NCI-H2081 treated with DMSO at 0.1 percent for 48 hours (cell line): ENCODE results near the gene HLX.

Source experiments
- DNase-seq: peaks from one replicate; lab custom pipeline; 2025; lab: John Stamatoyannopoulos, UW

The HLX gene, protein sequence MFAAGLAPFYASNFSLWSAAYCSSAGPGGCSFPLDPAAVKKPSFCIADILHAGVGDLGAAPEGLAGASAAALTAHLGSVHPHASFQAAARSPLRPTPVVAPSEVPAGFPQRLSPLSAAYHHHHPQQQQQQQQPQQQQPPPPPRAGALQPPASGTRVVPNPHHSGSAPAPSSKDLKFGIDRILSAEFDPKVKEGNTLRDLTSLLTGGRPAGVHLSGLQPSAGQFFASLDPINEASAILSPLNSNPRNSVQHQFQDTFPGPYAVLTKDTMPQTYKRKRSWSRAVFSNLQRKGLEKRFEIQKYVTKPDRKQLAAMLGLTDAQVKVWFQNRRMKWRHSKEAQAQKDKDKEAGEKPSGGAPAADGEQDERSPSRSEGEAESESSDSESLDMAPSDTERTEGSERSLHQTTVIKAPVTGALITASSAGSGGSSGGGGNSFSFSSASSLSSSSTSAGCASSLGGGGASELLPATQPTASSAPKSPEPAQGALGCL

DNA sequence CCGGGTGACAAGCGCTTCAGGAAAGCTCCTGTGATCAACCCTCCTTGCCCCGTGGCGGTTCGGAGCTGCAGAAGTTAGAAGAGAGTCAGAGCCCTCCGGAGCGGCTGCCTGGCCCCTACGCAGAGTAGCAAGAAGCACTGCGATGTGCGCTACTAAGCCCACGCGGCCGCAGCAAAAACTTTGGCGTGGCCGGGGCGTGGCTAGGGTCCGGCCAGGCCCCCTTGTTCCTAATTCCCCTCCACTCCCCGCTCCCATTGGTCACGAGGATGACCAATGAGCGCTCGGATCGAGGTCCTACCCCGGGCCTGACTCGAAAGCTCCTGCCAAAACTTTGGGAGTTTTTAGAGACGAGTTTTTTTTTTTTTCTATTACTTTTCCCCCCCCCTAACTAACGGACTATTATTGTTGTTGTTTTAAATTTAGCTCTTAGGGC, at the start of gene HLX:
TSS of gene HLX (plus strand) at position 368 of the 433 bp plus-strand sequence. CDS start 415 bp downstream, outside the sequence.
- DNase-seq: no peak

DNA sequence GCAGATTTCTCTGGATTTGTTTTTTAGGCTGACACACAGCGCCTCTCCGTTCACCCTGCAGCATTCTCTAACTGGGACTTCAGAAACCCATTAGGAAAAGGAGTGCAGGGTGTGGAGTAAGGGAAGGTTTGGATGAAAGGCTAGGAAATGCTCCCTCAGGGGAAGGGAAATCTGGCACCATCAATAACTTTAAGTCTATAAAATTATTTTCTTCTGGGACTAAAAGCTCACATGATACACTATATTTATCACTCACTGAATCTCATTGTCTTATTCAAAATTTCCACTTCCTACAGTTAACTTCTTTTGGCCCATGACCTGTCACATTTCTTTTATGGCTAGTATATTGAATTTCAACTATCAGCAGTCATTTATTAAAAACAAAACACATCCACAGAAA, 45.8 kb upstream of the HLX start:
- no peak for DNase-seq

DNA sequence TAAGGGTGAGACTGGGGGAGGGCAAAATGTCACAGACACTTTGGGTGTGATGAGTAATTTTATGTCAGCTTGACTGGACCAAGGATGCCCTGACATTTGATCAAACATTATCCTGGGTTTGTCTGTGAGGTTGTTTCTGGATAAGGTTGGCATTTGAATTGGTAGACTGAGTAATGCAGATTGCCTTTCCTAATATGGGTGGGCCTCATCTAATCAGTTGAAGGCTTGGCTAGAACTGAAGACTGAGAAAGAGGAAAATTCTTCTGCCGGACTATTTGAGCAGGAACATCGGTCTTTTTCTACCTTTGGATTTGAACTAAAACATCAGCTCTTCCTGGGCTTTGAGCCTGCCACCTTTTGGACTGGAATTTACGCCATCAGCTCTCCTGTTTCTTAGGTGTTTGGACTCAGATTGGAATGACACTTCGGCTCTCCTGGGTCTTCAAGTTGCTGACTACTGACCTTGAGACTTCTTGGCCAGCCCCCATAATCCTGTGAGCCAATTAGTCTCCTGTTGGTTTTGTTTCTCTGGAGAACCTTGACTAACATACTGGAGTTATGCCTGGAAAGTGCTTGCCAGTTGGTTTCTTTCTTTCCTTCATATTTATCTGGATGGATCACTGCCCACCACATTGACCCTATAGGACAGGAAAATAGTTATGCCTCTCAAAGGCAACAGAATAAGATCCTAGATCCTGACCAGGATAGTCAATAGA, 44.9 kb upstream of the HLX start:
- DNase-seq: no peak

DNA sequence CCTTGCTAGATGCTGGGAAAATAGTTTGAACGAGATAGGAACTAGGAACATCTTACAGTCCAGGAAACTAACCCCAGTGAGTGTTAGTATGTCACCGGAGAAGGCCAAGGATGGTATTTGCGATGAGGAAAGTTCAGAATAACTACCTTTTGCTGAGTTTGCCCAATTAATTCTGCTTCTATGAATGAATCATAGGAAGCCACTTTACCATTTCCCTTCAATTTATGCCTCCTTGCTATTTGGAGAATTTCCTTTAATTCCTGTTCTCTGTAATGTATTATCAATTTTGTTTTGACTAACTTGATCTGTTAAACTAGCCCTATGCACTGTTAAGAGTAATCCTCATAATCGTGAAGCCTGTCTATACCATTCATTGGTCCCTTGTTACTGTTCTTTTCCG, 40.7 kb upstream of the HLX start:
- no peak for DNase-seq

DNA sequence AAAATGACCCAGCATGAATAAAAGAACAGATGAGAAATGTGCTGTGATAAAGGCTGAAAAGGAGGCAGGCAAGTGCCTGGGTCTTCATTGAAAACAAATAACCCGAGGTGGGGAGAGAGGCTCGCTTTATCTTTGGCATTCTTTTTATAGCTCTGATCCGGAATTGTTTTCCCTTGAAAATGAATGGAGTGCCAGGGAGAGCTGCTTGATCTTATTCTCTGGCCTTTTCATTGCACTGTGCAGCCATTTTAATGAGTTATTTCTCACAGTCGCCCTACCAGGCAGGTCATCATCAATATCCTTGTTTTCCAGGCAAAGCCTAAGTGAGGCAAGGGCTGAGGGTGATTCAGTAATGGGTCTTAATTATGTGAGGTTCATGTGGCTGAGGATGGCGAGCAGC, 39.8 kb upstream of the HLX start:
- DNase-seq: no peak

DNA sequence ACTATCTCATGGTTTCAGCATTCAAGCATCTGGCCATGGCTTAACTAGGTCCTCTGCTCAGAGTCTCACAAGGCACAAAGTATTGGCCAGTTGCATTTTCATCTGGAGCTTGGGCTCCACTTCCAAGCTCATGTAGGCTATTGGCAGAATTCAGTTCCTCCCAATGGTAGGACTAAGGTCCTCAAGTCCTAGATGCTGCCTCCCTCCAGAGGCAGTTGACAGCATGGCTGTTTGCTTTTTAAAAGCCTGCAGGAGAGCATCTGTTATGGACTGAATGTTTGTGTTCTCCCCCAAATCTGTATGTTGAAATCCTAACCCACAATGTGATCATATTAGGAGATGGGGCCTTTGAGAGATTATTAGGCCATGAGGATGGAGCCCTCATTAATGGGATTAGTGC, 38.0 kb upstream of the HLX start:
- no peak for DNase-seq

DNA sequence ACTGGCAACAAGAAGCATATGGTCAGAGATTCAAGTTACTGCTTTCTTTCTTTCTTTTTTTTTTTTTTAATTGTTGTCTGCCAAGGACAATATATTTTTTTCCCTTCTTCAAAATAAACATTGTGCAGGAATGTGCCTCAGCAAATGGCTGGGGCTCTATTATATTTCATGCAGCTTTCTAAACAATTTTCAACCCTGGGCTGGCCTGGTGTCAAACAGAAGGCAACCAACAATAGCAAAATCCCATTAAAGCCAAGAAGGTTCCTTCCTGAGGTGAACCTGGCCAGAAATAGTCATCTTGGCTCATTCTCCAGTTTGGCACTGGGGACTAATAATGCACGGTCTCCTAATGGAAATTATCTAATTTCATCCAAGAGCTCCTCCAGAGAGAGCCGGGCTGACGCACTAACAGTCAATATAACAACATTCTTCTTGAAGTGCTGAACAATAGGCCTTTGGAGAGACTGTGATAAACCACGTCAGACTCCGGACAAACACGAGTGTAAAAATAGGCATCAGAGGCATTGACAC, 35.7 kb upstream of the HLX start:
- DNase-seq: no peak

DNA sequence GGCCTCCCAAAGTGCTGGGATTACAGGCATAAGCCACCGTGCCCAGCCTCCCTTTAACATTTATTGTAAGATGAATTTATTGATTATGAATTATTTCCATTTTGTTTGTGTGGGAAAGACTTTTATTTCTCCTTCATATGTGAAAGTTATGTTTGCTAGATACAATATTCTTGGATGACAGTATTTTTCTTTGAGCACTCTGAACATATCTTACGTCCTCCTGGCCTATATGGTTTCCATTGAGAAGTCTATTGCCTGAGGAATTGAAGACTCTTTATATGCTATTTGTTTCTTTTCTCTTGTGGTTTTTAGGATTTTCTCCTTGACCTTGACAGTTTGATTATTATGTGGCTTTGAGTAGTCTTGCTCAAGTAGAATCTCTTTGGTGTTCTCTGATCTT, 26.8 kb upstream of the HLX start:
- DNase-seq: no peak

DNA sequence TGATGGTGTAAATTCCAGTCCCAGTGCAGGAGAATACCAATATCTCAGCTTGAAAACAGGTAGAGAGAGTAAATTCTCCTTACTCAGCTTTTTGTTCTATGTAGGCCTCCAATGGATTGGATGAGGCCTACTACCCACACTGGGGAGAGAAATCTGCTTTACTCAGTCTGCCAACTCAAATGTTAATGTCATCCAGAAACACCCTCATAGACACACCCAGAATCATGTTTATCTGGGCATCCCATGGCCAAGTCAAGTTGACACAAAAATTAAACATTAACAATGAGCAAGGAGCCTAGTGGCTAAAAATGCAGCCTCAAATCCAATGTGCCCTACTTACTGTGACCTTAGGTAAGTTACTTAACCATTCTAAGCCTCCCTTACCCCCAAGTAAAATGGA, 6.9 kb upstream of the HLX start:
- DNase-seq: no peak

DNA sequence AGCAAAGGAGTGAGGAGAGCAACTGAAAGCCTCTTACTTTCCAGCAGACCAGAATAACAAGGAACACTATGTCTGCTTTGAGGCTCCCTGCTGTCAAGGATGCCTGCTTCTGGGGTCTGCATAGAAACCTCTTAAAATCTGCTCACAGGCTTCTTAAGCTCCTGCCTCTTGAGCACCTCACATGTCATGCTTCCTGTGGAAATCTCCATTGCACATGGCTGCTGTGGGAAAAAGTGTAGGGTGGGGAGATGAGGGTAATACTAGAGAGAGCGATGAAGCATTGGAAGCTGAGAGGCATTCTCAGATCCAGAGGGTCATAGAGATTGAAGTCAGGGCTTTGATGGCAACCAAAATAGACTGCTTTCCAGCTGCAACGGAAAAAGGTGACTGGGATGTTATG, 6.2 kb upstream of the HLX start:
- no peak for DNase-seq

DNA sequence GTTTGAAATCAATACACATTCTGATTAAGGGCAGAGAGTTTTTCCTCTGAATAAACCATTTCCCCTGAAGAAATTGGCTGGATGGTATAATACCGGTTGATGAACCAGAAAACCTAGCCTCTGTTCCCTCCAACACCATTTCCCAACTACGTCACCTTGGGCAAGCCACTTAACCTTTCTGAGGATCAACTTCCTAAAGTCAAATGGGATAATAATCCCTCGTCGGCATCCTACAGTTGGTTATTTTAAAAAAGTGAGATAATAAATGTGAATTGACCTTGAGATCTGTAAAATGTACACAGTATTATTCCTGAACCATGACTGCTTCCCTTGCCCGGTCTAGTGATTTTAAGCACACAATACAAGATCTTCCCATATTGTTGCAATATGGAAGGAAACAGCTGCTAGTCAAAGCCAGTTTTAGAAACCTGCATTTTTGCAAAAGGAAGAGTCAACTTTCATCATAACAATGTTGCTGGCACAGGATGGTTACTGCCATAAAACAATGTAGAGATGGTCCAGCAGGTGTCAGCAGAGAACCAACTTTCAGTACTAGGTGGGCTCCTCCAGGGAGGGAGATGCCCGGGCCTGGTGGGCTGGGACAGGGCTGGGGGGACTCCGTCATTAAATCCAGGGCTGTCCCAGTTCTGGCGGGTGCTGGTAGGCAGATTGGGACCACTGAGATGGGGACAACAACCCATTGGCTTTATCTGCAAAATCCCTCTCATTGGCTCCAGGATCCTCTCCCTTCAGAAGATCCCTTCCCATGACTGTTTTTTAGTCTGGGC, 5.2 kb upstream of the HLX start:
- no peak for DNase-seq

DNA sequence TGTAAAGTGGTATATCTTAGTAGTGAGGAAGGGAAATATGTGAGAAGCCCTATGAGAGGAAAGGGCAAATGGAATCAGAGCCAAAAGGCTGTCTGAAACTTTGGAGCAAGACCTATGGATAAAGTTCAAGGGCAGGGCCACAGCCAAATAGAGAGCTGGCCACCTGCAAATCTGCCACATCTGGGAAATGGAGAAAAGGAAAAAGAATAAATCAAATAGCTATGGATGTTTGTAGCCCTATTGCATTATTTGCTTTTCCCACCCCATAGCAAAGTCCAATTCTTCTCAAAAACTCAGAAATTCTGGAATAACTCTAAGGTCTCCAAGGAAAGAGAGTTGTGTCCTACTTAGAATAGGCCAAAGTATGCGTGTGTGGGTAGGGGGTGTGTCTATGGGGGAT, 4.0 kb upstream of the HLX start:
- no peak for DNase-seq

DNA sequence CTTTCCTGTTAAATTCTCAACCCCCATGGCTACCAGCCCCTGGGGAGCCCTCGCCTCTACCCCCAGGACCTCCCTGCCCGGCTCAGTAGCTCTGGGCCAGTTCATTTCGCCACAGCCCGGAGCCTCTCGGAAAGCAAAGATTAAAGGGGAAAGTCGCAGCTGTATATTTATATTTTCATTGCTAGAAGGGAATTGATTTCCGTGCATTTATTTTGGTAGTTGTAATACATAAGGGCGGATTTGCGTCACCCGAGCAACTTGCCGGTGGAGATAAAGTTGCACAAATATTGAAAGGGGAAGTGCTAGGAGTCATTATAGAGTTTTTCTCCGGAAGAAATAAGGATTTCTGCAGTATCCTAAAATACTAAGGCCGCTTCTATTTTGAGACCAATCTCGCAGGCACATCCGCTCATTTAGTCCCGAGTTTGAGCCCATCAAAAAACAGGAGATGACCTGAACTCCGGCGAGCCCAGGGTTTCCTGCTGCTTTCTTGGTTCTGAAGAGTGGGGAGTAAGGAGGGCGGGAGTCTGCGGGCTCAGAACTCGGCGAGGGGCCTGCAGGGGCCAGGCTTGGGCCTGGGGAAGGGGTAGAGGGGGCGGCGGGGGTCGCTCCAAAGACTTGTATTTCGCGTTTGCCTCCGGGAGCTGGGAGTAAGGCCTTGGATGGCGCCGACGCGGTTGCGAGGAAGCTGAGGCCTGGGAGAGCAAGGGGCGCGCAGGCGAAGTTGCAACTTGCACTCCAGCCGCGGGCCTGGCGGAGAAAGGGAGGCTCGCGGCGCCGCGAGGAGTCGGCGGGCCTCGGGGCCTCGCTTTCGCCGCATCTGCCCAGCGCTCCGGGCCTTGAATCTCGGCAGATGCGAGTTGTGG, 2.5 kb upstream of the HLX start:
- no peak for DNase-seq

DNA sequence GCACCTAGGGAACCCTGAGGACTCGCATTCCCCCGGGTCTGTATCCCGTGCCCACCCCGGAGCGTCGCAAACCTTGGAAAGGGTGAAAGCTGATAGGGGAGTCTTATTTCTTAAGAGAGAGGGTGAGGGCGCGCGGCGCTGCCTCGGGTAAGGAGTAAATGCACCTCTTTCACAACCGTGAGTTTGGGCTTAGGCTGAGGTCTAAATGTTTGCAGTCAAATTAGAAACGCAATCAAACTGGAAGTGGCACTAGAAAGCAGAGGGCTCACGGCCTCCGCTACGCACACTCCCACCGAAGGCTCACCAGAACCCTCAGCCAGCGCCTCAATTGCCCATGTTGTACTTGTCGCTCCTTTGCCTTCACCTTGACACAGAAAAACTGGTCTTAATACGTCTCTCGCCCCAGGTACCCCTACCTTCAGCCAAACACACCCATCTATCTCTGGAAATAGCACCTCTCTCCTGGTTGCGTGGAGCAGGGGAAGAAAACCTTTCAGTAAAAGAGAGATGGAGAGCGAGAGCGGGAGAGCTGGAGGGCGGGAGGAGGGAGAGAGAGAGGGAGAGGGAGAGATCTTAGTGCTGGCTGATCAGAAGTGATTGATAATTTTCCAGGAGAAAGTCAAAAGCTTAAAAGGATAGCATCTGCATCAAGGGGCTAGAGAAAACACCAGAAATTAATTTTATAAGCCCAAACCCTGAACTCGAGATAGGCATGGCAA, 1.7 kb upstream of the HLX start:
- DNase-seq: no peak

DNA sequence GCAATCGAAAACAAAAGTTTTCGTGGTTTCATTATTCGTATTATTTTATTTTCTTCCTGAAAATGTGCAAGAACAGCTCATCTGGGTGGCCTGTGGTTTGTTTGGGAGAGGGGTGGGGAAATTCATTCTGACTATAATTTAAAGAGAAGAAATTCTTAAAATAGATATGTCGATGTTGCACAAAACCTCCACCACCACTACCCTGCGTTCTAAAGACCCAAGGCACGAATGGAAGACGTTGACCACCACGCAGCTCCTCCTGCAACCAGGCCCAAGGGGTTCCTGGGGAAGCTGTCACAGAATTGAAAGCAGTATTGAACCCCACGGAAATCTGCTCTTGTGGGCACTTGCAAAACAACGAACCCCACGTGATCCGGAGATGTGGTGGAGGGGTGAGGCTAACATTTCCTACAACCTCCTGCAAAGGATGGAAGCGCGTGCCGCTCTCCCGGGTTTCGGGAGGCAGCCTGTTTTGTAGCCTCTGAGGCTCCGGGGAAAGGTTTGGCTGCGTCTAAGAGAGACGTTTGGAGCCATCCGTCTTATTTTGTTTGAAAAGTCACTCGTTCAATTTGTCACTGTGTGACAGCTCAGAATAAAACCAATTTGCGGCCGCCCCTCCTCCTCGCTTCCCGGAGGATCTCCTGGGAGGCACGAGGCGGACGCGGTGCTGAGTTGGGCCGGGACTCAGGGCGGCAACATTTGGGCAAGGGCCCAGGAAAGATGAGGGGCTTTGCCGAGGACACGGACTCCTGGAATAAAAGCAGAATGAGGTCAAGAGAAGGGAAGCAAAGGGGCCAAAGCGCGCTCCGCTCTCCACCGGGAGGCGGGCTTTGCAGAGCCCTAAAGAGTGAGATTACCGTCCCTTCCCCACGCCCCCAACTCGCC, 810 bp upstream of the HLX start:
- no peak for DNase-seq

DNA sequence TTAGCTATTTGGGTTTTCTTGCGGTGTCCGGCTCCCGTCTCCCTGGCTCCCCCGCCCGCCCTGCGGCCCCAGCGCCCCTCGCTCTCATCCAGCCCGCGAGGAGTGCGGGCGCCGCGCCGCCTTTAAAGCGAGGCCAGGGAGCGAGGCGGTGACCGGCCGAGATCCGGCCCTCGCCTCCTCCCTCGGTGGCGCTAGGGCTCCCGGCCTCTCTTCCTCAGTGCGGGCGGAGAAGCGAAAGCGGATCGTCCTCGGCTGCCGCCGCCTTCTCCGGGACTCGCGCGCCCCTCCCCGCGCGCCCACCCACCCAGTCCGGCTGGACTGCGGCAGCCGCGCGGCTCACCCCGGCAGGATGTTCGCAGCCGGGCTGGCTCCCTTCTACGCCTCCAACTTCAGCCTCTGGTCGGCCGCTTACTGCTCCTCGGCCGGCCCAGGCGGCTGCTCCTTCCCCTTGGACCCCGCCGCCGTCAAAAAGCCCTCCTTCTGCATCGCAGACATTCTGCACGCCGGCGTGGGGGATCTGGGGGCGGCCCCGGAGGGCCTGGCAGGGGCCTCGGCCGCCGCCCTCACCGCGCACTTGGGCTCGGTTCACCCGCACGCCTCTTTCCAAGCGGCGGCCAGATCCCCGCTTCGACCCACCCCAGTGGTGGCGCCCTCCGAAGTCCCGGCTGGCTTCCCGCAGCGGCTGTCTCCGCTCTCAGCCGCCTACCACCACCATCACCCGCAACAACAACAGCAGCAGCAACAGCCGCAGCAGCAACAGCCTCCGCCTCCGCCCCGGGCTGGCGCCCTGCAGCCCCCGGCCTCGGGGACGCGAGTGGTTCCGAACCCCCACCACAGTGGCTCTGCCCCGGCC, 492 bp downstream of the HLX start:
- no peak for DNase-seq

DNA sequence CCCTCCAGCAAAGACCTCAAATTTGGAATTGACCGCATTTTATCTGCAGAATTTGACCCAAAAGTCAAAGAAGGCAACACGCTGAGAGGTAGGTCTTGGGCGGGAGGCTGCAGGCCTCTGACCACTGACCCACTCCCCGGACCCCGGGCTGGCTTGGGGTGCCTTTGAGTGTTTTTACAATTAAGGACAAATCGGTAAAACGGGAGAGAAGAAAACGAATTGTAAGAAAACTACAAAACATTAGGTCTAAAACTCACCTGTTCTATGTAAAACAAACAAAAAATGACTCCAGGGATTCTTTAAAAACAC, 1.1 kb downstream of the HLX start:
- DNase-seq: no peak

DNA sequence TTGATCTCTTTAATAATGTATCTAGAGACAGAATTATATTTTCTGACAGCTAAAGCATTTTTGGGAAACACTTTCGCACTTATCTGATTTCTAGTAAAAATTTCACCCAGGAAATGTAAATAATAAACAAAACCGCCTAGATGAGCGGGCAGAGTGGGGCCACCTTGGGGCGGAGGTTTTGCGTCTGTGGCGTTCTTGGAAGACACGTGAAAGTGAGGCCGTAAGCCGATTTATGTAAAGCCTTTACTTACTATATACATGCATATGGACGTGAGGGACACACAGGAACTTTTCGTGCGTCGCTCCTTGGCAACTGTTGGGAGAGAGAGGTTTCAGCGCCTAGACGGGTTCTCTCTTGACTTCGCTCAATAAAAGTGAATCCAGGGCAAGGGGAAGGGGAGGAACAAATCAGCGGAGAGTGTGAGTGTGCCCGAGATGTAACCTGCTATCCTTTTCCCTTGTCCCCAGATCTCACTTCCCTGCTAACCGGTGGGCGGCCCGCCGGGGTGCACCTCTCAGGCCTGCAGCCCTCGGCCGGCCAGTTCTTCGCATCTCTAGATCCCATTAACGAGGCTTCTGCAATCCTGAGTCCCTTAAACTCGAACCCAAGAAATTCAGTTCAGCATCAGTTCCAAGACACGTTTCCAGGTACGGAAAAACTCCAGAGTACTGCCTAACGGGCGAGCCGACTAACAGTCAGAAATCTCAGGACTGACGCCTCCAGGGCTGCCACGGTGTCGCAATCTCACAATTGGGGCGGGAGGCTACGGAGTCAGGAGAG, 1.7 kb downstream of the HLX start:
- no peak for DNase-seq
